Mesodermal cell (in vitro differentiated cells): ENCODE results near the gene KIF26B.

ENCODE experiments used
- H3K27ac ChIP-seq: 2 replicates; pipeline ENCODE4 v1.7.0; 2013; ENCODE audit warnings: mild to moderate bottlenecking, low read depth, low read length, moderate library complexity; ENCODE audit not compliant: severe bottlenecking
- H3K36me3 ChIP-seq: 2 replicates; pipeline ENCODE4 v1.7.1; 2013; ENCODE audit warnings: mild to moderate bottlenecking, low read length, moderate library complexity; ENCODE audit not compliant: control insufficient read depth, insufficient read depth
- H3K4me1 ChIP-seq: one replicate; pipeline ENCODE4 v1.7.1; 2013; ENCODE audit warnings: mild to moderate bottlenecking, low read length; ENCODE audit not compliant: insufficient read depth, control insufficient read depth, poor library complexity, severe bottlenecking
- H3K4me3 ChIP-seq: 2 replicates; pipeline ENCODE4 v1.7.0; 2013; ENCODE audit warnings: low read length, control low read depth, mild to moderate bottlenecking; ENCODE audit not compliant: insufficient read depth, poor library complexity, severe bottlenecking; ENCODE audit errors: extremely low read depth
- H3K9me3 ChIP-seq: 2 replicates; pipeline ENCODE4 v1.7.1; 2013; ENCODE audit warnings: mild to moderate bottlenecking, low read length, moderate library complexity; ENCODE audit not compliant: control insufficient read depth
- WGBS, 2 experiments: methylation state at CpG; one replicate each; pipeline ENCODE4 v1.1.5; 2013; ENCODE audit warnings: missing lambda C conversion rate in 2 of 2; ENCODE audit not compliant: insufficient coverage in 2 of 2; 5-methylcytosine and 5-hydroxymethylcytosine counted together

KIF26B gene

DNA sequence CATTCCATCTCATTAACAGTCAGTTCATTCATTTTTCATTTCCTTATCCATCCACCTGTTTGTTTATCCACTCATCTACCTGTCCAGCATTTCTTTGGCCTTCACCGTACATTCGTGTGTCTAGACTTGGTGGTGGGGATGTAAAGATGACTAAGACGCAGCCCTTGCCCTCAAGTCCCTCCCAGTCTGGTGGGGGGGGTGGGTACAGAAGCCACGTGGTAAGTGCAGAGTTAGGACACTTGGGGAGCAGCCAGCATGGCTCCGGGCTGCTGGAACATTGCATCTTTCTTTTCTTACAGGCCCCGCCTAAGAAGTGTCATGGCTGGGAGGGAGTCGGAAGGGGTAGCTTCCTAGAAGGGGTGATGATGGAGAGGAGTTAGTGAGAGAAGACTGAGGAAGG lies 17.2 kb downstream of the KIF26B start:
- H3K4me3 ChIP-seq = no peak overlapping the region
- peaks cover 3% of the 10 kb centered on the region for H3K36me3 ChIP-seq
- 80 to 86% methylated on average over 3 to 4 of the region's 7 CpGs for WGBS, 2 experiments
- no peak overlapping the region for H3K27ac ChIP-seq
- H3K4me1 ChIP-seq = peaks cover 3% of the 10 kb centered on the region
- no peaks in the 10 kb centered on the region for H3K9me3 ChIP-seq

DNA sequence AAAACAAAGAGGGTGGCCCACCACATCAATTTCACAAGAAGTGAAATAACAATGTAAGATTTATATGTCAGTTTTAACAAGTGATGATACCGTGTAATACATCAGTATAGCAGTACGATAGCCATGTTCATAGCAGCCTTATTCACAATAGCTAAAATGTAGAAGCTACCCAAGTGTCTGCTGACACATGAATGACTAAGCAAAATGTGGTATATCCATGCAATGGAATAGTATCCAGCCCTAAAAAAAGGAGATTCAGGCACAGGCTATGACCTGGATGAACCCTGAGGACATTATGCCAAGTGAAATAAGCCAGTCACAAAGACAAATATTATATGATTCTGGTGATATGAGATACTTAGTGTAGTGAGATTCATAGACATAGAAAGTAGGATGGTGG lies 18.0 kb downstream of the KIF26B start:
- Histone ChIP-seq H3K9me3 (no peaks in the 10 kb centered on the region), H3K4me3 (no peak overlapping the region), H3K4me1 (peaks cover 3% of the 10 kb centered on the region), H3K27ac (no peak overlapping the region), H3K36me3 (peaks cover 3% of the 10 kb centered on the region)
- WGBS, 2 experiments = 100% methylated on average over 1 to 2 of the region's 2 CpGs

DNA sequence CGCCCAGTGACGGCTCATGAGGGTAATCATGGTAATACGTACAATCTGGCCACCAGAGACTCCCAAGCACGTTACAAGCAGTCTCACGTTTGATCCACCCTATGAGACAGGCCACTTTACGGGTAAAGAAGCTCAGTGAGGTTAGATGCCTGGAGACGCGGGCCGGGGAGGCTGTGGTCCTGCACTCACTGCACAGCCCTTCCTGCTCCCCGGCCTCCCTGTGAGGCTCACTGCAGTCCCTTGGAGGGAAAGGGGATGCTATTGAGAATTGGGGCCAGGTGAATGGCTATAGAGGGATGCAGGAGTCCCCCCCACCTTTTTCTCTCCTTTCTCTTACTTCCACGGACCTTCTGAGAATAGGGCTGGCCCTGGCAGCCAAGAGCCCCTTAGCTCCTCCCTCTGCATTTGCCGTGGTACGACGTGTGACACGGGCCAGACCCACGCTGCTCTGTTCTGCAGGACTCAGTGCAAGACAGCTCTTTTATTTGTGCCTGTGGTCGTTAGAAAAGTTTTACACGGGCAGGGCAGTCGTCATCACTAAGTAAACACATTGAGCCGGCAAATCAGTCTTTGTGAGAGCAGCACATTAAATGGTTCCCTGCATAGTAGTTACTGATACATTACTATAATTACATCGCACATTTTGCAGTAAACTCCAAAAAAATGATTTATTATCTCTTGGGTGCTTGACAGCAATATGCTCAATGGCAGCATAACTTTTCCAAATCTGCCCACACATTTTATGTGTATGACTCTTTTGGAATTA lies 18.8 kb downstream of the KIF26B start:
- H3K4me3 ChIP-seq = no peak overlapping the region
- peaks cover 3% of the 10 kb centered on the region for H3K36me3 ChIP-seq
- no peak overlapping the region for H3K27ac ChIP-seq
- H3K9me3 ChIP-seq = no peaks in the 10 kb centered on the region
- peaks cover 3% of the 10 kb centered on the region for H3K4me1 ChIP-seq
- WGBS, 2 experiments = 81 to 89% methylated on average over 18 of the region's 21 CpGs

DNA sequence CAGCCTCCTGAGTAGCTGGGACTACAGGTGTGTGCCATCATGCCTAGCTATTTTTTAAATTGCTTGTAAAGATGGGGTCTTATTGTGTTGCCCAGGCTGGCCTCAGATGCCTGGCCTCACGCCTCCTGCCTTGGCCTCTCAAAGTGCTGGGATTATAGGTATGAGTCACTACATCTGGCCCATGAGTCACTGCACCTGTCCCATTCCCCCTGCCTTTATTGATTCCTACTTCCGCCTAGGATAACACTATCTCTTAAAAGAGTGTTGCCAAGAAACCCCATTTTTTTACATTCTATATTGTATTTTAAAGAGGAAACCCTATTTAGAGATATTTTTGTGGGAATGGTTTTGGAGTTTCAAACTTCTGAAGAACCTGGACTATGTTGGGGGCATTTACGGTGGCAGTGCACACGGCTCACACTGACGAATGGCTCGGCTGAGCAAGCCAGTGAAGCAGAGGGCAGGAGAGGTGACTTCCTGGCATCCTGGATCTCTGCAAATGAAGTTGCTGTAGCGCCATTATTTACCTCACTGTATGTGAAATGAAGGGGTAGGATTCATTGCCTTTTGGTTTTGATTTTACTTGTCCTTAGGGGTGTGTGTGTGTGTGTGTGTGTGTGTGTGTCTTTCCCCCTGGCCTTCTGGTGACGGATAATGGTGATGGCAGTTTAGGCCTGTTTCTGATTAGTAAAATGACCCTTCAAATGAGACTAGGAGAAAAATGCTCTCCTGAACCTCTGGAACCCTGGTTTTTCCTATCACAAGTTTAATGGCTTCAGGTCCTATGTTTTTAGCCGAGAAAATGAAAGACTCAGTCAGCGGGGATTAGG lies 22.5 kb downstream of the KIF26B start:
- H3K4me1 ChIP-seq = peaks cover 7% of the 10 kb centered on the region
- no peaks in the 10 kb centered on the region for H3K9me3 ChIP-seq
- H3K4me3 ChIP-seq = no peak overlapping the region
- H3K27ac ChIP-seq = no peak overlapping the region
- WGBS, 2 experiments = 91 to 98% methylated on average over 5 to 8 of the region's 10 CpGs
- no peaks in the 10 kb centered on the region for H3K36me3 ChIP-seq

DNA sequence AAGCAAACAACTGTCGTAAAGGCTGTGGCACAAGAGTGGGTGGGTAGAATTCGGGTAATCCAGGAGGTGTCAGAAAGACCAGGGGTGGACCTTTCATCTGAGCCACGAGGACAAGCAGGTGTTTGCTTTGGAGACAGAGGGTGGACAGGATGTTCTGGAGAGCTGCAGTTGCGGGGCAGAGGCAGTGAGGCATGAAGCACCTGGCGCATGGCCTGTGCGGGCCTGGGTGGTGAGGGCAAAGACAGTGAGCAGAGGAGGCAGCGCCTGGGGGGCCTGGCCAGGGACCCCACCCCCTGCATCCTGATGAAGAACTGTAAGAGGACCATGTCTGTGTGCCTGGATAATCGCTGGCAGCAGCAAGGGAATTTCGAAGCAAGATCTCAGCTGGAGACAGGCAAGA lies 24.9 kb downstream of the KIF26B start:
- Histone ChIP-seq H3K9me3 (no peaks in the 10 kb centered on the region), H3K36me3 (no peaks in the 10 kb centered on the region), H3K4me3 (no peak overlapping the region), H3K27ac (no peak overlapping the region), H3K4me1 (peaks cover 7% of the 10 kb centered on the region)
- 81 to 82% methylated on average over 9 of the region's 9 CpGs for WGBS, 2 experiments

DNA sequence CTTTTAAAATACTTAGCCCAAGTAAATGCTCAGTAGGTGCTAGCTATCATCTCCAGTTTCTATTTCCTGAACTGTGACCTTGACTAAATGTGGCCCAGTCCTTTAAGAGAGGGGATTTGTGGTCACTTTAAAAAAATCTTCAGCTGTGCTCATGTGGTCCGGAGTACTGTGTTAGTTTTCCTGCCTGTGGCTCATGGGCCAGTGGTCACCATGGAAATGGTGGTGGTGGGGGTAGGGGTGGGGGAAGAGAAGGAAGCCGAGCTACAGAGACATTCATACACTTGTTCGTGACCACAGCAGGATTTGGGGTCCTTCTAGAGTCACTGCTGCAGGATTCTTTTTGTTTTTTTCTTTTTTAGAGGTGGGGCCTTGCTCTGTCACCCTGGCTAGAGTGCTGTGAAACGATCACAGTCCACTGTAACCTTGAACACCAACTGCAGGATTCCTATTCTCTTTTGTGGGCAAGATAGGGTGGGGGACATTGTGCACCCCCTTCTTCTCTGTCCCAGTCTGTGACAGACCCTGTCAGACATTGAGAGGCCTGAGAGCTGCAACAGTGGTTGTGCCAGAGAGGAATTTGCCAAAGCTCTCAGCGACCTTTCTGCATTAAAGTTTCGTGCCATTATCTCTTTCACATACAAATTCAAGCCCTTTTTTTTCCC lies 25.8 kb downstream of the KIF26B start:
- H3K36me3 ChIP-seq = no peaks in the 10 kb centered on the region
- H3K4me3 ChIP-seq = no peak overlapping the region
- no peaks in the 10 kb centered on the region for H3K9me3 ChIP-seq
- no peak overlapping the region for H3K27ac ChIP-seq
- H3K4me1 ChIP-seq = peaks cover 7% of the 10 kb centered on the region
- WGBS, 2 experiments = 52 to 60% methylated on average over 3 to 6 of the region's 6 CpGs

DNA sequence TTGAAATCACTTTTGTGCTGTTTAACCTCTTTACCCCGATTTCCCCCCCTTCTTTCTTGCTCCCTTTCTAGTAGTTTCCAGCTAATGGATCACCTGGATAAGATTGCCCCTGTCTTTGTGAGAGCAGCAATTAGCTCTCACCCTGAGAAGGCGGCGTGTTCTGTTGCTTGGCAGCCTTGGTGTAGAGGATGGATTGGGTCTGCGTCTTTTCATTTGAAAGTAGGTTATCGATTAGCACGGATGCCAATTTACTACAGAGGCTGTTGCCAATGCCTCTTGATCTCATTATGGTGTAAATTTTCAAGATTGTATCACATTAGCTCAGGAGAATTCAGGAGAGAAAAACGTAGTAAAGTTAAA lies 26.4 kb downstream of the KIF26B start:
- WGBS, 2 experiments = 70 to 79% methylated on average over 6 of the region's 7 CpGs
- H3K27ac ChIP-seq = no peak overlapping the region
- no peaks in the 10 kb centered on the region for H3K9me3 ChIP-seq
- no peaks in the 10 kb centered on the region for H3K36me3 ChIP-seq
- peaks cover 7% of the 10 kb centered on the region for H3K4me1 ChIP-seq
- H3K4me3 ChIP-seq = no peak overlapping the region

DNA sequence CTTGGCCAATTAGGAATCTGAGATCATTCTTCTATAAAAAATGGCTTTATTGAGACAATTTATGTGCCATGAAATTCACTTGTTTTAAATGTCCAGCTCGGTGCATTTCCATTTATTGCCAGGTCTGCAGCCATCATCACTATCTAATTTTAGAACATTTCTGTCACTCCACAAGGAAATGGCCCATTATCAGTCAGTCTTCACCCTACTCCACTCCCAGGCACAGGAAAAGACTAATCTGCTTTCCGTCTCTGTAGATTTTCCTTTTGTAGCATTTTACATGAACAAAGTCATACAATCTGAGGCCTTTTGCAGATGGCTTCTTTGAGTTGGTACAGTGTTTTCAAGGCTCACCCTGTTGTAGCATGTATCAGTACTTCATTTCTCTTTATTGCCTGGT lies 27.2 kb downstream of the KIF26B start:
- Histone ChIP-seq H3K9me3 (no peaks in the 10 kb centered on the region), H3K4me1 (peaks cover 7% of the 10 kb centered on the region), H3K4me3 (no peak overlapping the region), H3K36me3 (no peaks in the 10 kb centered on the region), H3K27ac (no peak overlapping the region)
- WGBS, 2 experiments = 77 to 80% methylated on average over 1 of the region's 2 CpGs

DNA sequence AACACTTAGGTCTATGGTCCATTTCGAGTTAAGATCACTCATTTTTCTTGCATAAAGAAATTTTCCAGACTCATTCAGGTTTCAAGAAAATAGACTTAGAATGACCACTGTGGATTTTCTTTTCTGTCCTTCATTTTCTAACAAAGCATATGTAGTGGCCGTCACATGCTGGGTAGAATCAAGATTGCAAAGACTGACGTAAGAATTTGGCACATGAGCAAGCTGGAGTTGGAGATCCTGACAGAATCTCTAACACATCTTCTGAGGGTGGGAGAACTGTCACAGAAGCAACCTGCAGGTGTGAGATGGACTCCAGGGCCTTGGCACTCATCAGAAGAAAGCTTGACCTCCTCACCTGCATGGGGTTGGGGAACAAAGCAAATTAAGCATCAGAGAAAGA lies 28.6 kb downstream of the KIF26B start:
- Histone ChIP-seq H3K9me3 (no peaks in the 10 kb centered on the region), H3K36me3 (no peaks in the 10 kb centered on the region), H3K4me1 (peaks cover 7% of the 10 kb centered on the region), H3K4me3 (no peak overlapping the region), H3K27ac (no peak overlapping the region)
- WGBS, 2 experiments = 88 to 92% methylated on average over 2 to 3 of the region's 3 CpGs

DNA sequence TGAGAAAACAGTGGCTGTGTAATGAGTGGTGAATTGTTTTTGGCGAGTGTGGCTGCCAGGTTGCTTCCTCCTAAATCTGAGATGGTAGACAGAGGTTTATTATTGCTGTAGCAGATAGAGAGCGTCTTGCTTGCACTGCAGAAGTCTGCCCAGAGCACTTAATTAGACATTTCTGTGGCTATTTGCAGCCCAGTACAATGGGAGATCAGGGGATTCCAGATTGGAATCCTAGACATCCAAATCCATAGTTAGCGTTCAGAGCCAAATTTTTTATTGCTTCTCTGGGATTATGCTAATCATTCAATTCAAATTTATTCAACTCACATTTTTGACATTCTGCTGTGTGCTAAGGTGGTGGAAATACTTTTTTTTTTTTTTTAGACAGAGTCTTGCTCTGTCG lies 30.0 kb downstream of the KIF26B start:
- peaks cover 7% of the 10 kb centered on the region for H3K4me1 ChIP-seq
- WGBS, 2 experiments = 100% methylated on average over 2 of the region's 4 CpGs
- H3K27ac ChIP-seq = no peak overlapping the region
- H3K36me3 ChIP-seq = no peaks in the 10 kb centered on the region
- H3K9me3 ChIP-seq = no peaks in the 10 kb centered on the region
- no peak overlapping the region for H3K4me3 ChIP-seq
